ENCODE data around the gene FSTL4. TPM values are rescaled to one million over a fixed set of nuclear protein-coding genes. Genes with fewer than 3 reads are reported as not detected.
A peak's percentile ranks its signal among the peaks of the same experiment; 100 is the strongest.

The FSTL4 gene
- total RNA-seq, 1 experiment from 2014 or later, result 2.7 TPM

GRCh38 chr5:133321286-133321832 lies 291.0 kb downstream of the FSTL4 start:
- Mint-ChIP-seq H3K27me3 (ENCODE audit: insufficient read depth, unreplicated experiment) (peaks cover 2% of the 10 kb centered on the region), H3K4me1 (ENCODE audit: low read depth, unreplicated experiment) (no peaks in the 10 kb centered on the region), H3K27ac (ENCODE audit: unreplicated experiment) (no peak overlapping the region), H3K36me3 (ENCODE audit: insufficient read depth, unreplicated experiment) (no peaks in the 10 kb centered on the region), H3K4me3 (ENCODE audit: unreplicated experiment) (no peak overlapping the region), H3K9me3 (ENCODE audit: unreplicated experiment) (no peaks in the 10 kb centered on the region)
- DNase-seq, result no peak
- no TSS peak for BruUV-seq (replicated peaks)
- Histone ChIP-seq H3K9me3 (no peaks in the 10 kb centered on the region), H3K27me3 (replicated peaks; ENCODE audit: control insufficient read depth, insufficient read depth, low read length) (no peaks in the 10 kb centered on the region), H3K4me1 (no peaks in the 10 kb centered on the region), H3K4me3 (ENCODE audit: low read depth, low read length) (no peak overlapping the region), H3K36me3 (ENCODE audit: control insufficient read depth, insufficient read depth, low read length) (no peaks in the 10 kb centered on the region)
- CTCF ChIA-PET, result no interaction called here
- intact Hi-C loops (cut with micrococcal nuclease; ENCODE audit: unreplicated experiment), result no loop called here
- TF ChIP-seq, protein P1, sequence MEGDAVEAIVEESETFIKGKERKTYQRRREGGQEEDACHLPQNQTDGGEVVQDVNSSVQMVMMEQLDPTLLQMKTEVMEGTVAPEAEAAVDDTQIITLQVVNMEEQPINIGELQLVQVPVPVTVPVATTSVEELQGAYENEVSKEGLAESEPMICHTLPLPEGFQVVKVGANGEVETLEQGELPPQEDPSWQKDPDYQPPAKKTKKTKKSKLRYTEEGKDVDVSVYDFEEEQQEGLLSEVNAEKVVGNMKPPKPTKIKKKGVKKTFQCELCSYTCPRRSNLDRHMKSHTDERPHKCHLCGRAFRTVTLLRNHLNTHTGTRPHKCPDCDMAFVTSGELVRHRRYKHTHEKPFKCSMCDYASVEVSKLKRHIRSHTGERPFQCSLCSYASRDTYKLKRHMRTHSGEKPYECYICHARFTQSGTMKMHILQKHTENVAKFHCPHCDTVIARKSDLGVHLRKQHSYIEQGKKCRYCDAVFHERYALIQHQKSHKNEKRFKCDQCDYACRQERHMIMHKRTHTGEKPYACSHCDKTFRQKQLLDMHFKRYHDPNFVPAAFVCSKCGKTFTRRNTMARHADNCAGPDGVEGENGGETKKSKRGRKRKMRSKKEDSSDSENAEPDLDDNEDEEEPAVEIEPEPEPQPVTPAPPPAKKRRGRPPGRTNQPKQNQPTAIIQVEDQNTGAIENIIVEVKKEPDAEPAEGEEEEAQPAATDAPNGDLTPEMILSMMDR (IDR thresholded peaks at IDR 0.05; ENCODE audit: insufficient read depth in 1 of 2, low read depth in 1 of 2, low read length in 1 of 2, severe bottlenecking in 1 of 2, unreplicated experiment in 1 of 2), result no peak
- POLR2A ChIA-PET, result no interaction called here

GRCh38 chr5:133319905-133320520 lies 292.3 kb downstream of the FSTL4 start:
- H3K9me3 Mint-ChIP-seq (ENCODE audit: unreplicated experiment), result no peaks in the 10 kb centered on the region
- Histone ChIP-seq H3K27me3 (replicated peaks; ENCODE audit: control insufficient read depth, insufficient read depth, low read length) (no peaks in the 10 kb centered on the region), H3K4me3 (ENCODE audit: low read depth, low read length) (no peak overlapping the region), H3K4me1 (no peaks in the 10 kb centered on the region), H3K36me3 (ENCODE audit: control insufficient read depth, insufficient read depth, low read length) (no peaks in the 10 kb centered on the region), H3K9me3 (no peaks in the 10 kb centered on the region)
- ChIA-PET CTCF (interaction anchor here (0.6 to 1.7 kb wide), 7 partner anchors 9 to 659 kb away, joined by 3 to 10 read pairs (median 4); no protein-coding TSS in a partner anchor), POLR2A (no interaction called here)
- no peak overlapping the region for H3K4me3 Mint-ChIP-seq (ENCODE audit: unreplicated experiment)
- peaks cover 2% of the 10 kb centered on the region for H3K27me3 Mint-ChIP-seq (ENCODE audit: insufficient read depth, unreplicated experiment)
- TF ChIP-seq, protein P1 (IDR thresholded peaks at IDR 0.05; ENCODE audit: insufficient read depth in 1 of 2, low read depth in 1 of 2, low read length in 1 of 2, severe bottlenecking in 1 of 2, unreplicated experiment in 1 of 2), result peak; percentile 23 to 52
- no peaks in the 10 kb centered on the region for H3K4me1 Mint-ChIP-seq (ENCODE audit: low read depth, unreplicated experiment)
- H3K27ac Mint-ChIP-seq (ENCODE audit: unreplicated experiment), result no peak overlapping the region
- no peaks in the 10 kb centered on the region for H3K36me3 Mint-ChIP-seq (ENCODE audit: insufficient read depth, unreplicated experiment)
- DNase-seq, result peak in 1 of 2 experiments; percentile 30
- intact Hi-C loops (cut with micrococcal nuclease; ENCODE audit: unreplicated experiment), result loop anchor here (1.0 kb wide), 1 partner anchor 209 kb away; no protein-coding TSS in a partner anchor
- BruUV-seq (replicated peaks), result no TSS peak

- peaks cover 2% of the 10 kb centered on the region for H3K27me3 Mint-ChIP-seq (ENCODE audit: insufficient read depth, unreplicated experiment)
- ChIA-PET CTCF (interaction anchor here (1.6 to 1.7 kb wide), 2 partner anchors 8 to 206 kb away, joined by 4 to 10 read pairs; no protein-coding TSS in a partner anchor), POLR2A (no interaction called here)
- Histone ChIP-seq H3K27me3 (replicated peaks; ENCODE audit: control insufficient read depth, insufficient read depth, low read length) (no peaks in the 10 kb centered on the region), H3K9me3 (no peaks in the 10 kb centered on the region), H3K4me1 (no peaks in the 10 kb centered on the region), H3K36me3 (ENCODE audit: control insufficient read depth, insufficient read depth, low read length) (no peaks in the 10 kb centered on the region), H3K4me3 (ENCODE audit: low read depth, low read length) (no peak overlapping the region)
- BruUV-seq (replicated peaks), result no TSS peak
- H3K4me1 Mint-ChIP-seq (ENCODE audit: low read depth, unreplicated experiment), result no peaks in the 10 kb centered on the region
- H3K9me3 Mint-ChIP-seq (ENCODE audit: unreplicated experiment), result no peaks in the 10 kb centered on the region
- intact Hi-C loops (cut with micrococcal nuclease; ENCODE audit: unreplicated experiment), result no loop called here
- H3K4me3 Mint-ChIP-seq (ENCODE audit: unreplicated experiment), result no peak overlapping the region
- H3K27ac Mint-ChIP-seq (ENCODE audit: unreplicated experiment), result no peak overlapping the region
- TF ChIP-seq, protein P1 (IDR thresholded peaks at IDR 0.05; ENCODE audit: insufficient read depth in 1 of 2, low read depth in 1 of 2, low read length in 1 of 2, severe bottlenecking in 1 of 2, unreplicated experiment in 1 of 2), result no peak
- no peak for DNase-seq
- no peaks in the 10 kb centered on the region for H3K36me3 Mint-ChIP-seq (ENCODE audit: insufficient read depth, unreplicated experiment)
Measured at GRCh38 chr5:133319244-133319643, 293.1 kb downstream of the FSTL4 start.
